Measurements from ENCODE around the gene AGAP2. TPM values are rescaled to one million over a fixed set of nuclear protein-coding genes. Genes with fewer than 3 reads are reported as not detected.
A peak's percentile ranks its signal among the peaks of the same experiment; 100 is the strongest.

Gene AGAP2
- total RNA-seq, 4 donors from 2014 or later = 0.55 to 1.6 (median 1.3) TPM

- WGBS, 2 donors = 9% methylated on average over 35 to 38 of the region's 38 CpGs
- intact Hi-C loops (cut with DNase I; ENCODE audit: low total_unique reads) = no loop called here
Observed at GRCh38 chr12:57766464-57767304, 28.1 kb upstream of the AGAP2 start, which contains the start of gene CYP27B1. Gene CYP27B1 (minus strand): TSS chr12:57767078. CDS start chr12:57767041, 37 bp downstream.

GRCh38 chr12:57765698-57766463 is 27.3 kb upstream of the AGAP2 start:
- 2 to 3% methylated on average over 32 to 40 of the region's 40 CpGs for WGBS, 2 donors
- no peak for DNase-seq (ENCODE audit: low spot score in 2 of 2)
- intact Hi-C loops (cut with DNase I; ENCODE audit: low total_unique reads) = no loop called here
- TF ChIP-seq POLR2A (IDR thresholded peaks at IDR 0.05) (no peak), CTCF (IDR thresholded peaks at IDR 0.05) (no peak)
- no peak overlapping the region for H3K4me3 ChIP-seq (ENCODE audit: low read depth, poor library complexity, severe bottlenecking)

More at GRCh38 chr12:57766464-57767304, 28.1 kb upstream of the AGAP2 start, which contains the start of gene CYP27B1:
- H3K4me3 ChIP-seq (ENCODE audit: low read depth, poor library complexity, severe bottlenecking) = no peak within 1 kb of the TSS
- DNase-seq (ENCODE audit: low spot score in 2 of 2) = no peak
- TF ChIP-seq POLR2A (IDR thresholded peaks at IDR 0.05) = no peak
- no peak for TF ChIP-seq CTCF (IDR thresholded peaks at IDR 0.05)

DNA sequence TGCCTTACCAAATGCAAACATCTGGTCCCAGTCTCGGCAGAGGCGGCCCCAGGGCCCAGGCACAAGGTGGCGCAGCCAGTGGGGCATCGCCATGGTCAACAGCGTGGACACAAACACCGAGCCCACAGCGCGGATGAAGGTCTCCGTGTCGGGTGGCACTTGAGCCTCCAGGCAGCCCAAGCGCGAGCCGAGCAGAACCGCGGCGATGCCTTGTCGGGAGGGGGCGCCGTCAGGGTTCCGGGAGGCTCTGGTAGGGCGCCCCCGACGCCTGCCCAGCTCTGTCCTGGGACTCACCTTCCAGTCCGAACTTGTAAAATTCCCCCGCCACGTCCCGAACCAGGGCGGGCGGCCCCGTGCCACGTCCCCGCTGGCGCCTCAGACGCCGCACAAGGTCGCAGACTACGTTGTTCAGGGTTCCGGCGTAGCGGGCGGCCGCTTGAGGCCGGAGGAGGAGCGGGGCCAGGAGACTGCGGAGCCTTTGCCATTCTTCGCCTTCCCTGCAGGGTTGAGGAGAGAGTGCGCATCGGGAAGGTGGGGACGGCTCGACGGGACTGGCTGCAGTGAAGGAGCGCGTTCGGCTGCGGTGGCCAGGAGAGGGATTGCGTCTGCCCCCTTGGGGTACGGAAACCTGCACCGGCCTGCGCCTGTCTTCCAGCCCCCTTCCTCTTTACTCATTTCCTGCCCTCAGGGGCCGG is 26.6 kb upstream of the AGAP2 start:
- TF ChIP-seq CTCF (IDR thresholded peaks at IDR 0.05) (no peak), POLR2A (IDR thresholded peaks at IDR 0.05) (no peak)
- peak in 1 of 2 donors; percentile 88 for DNase-seq (ENCODE audit: low spot score in 2 of 2)
- 0 to 1% methylated on average over 34 to 37 of the region's 60 CpGs for WGBS, 2 donors
- peak overlapping the region; percentile 11 for H3K4me3 ChIP-seq (ENCODE audit: low read depth, poor library complexity, severe bottlenecking)
- intact Hi-C loops (cut with DNase I; ENCODE audit: low total_unique reads) = no loop called here

DNA sequence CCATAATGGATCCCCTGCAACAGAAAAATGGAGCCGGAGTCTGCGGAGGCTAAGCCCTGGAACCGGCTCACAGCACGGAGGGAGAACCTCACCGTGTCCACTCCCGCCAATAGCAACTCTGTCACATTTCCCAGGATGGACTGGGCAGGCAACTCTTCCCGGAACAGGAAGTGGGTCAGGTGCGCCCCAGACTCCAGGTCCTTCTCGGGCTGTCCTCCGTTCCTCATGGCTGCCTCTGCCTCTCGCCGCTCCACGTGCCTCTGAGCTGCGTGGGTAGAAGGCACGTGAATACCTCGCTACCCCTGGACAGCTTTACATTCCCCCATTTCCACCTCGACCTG is 26.1 kb upstream of the AGAP2 start:
- 19 to 20% methylated on average over 17 of the region's 17 CpGs for WGBS, 2 donors
- TF ChIP-seq POLR2A (IDR thresholded peaks at IDR 0.05) (no peak), CTCF (IDR thresholded peaks at IDR 0.05) (no peak)
- peak overlapping the region; percentile 11 for H3K4me3 ChIP-seq (ENCODE audit: low read depth, poor library complexity, severe bottlenecking)
- intact Hi-C loops (cut with DNase I; ENCODE audit: low total_unique reads) = no loop called here
- no peak for DNase-seq (ENCODE audit: low spot score in 2 of 2)

GRCh38 chr12:57763881-57764661 is 25.5 kb upstream of the AGAP2 start:
- no peak overlapping the region for H3K4me3 ChIP-seq (ENCODE audit: low read depth, poor library complexity, severe bottlenecking)
- intact Hi-C loops (cut with DNase I; ENCODE audit: low total_unique reads) = no loop called here
- TF ChIP-seq POLR2A (IDR thresholded peaks at IDR 0.05) = no peak
- no peak for TF ChIP-seq CTCF (IDR thresholded peaks at IDR 0.05)
- DNase-seq (ENCODE audit: low spot score in 2 of 2) = no peak
- 83 to 89% methylated on average over 6 of the region's 6 CpGs for WGBS, 2 donors
